NCI-H748 (cell line): ENCODE results near the gene ACSF3.
"Not testable (repeated sequence)": the region's sequence is repeated elsewhere in the genome, so short reads cannot be mapped to it uniquely, and the experiment has no call there.

ENCODE experiments used
- DNase-seq: peaks from one replicate; lab custom pipeline; 2025; ENCODE audit not compliant: unreplicated experiment; lab: John Stamatoyannopoulos, UW

Gene ACSF3

GRCh38 chr16:89055894-89056555 is 37.6 kb upstream of the ACSF3 start:
- DNase-seq = no peak

GRCh38 chr16:89056592-89056991 is 37.1 kb upstream of the ACSF3 start:
- DNase-seq = no peak

- DNase-seq = no peak
Observed at GRCh38 chr16:89057738-89058137, 35.9 kb upstream of the ACSF3 start.

- DNase-seq = no peak
Observed at GRCh38 chr16:89058812-89059211, 34.8 kb upstream of the ACSF3 start.

GRCh38 chr16:89060207-89060794 is 33.4 kb upstream of the ACSF3 start:
- no peak for DNase-seq

- DNase-seq = no peak
Observed at GRCh38 chr16:89061086-89061485, 32.6 kb upstream of the ACSF3 start.

- DNase-seq = no peak
Observed at GRCh38 chr16:89061590-89062380, 31.9 kb upstream of the ACSF3 start.

- no peak for DNase-seq
Observed at GRCh38 chr16:89062389-89063345, 31.0 kb upstream of the ACSF3 start.

GRCh38 chr16:89063768-89064320 is 29.8 kb upstream of the ACSF3 start:
- DNase-seq = no peak

- DNase-seq = no peak
Observed at GRCh38 chr16:89064606-89065457, 28.8 kb upstream of the ACSF3 start.

GRCh38 chr16:89065458-89065822 is 28.2 kb upstream of the ACSF3 start:
- DNase-seq = no peak

- DNase-seq = no peak
Observed at GRCh38 chr16:89066721-89067120, 26.9 kb upstream of the ACSF3 start.

- DNase-seq = peak; percentile 24
Observed at GRCh38 chr16:89067677-89068443, 25.8 kb upstream of the ACSF3 start.

GRCh38 chr16:89068814-89069616 is 24.6 kb upstream of the ACSF3 start:
- DNase-seq = not testable (repeated sequence)

GRCh38 chr16:89069920-89070319 is 23.7 kb upstream of the ACSF3 start:
- no peak for DNase-seq

- DNase-seq = no peak
Observed at GRCh38 chr16:89070590-89070989, 23.1 kb upstream of the ACSF3 start.

- DNase-seq = peak; percentile 60
Observed at GRCh38 chr16:89071686-89072547, 21.7 kb upstream of the ACSF3 start.
